GM19023 (cell line): ENCODE data around the gene LETM1.

ENCODE experiments used
- ATAC-seq: cut with Tn5 transposase; IDR thresholded peaks from one replicate; pipeline ENCODE4 v1.9.1; 2021; ENCODE audit warnings: mild to moderate bottlenecking, moderate library complexity; ENCODE audit not compliant: unreplicated experiment

The LETM1 gene

GRCh38 chr4:1873291-1873690 is 17.3 kb upstream of the LETM1 start:
- ATAC-seq: no peak

- no peak for ATAC-seq
Measured at GRCh38 chr4:1872870-1873269, 16.9 kb upstream of the LETM1 start.

GRCh38 chr4:1871471-1872021 is 15.6 kb upstream of the LETM1 start:
- peak; percentile 10 for ATAC-seq

- peak; percentile 65 for ATAC-seq
Measured at GRCh38 chr4:1870578-1871443, 14.9 kb upstream of the LETM1 start, which contains the start of gene NSD2. NSD2 (plus strand) TSS chr4:1871393; CDS start chr4:1900655, 29,262 bp downstream.

- peak; percentile 54 for ATAC-seq
Measured at GRCh38 chr4:1870328-1870577, 14.3 kb upstream of the LETM1 start.

- ATAC-seq: peak; percentile 11
Measured at GRCh38 chr4:1869530-1870327, 13.8 kb upstream of the LETM1 start.

GRCh38 chr4:1868912-1869311 is 13.0 kb upstream of the LETM1 start:
- no peak for ATAC-seq

- ATAC-seq: no peak
Measured at GRCh38 chr4:1868293-1868692, 12.3 kb upstream of the LETM1 start.

- ATAC-seq: no peak
Measured at GRCh38 chr4:1866189-1866661, 10.3 kb upstream of the LETM1 start.

GRCh38 chr4:1864076-1865008 is 8.4 kb upstream of the LETM1 start:
- no peak for ATAC-seq

GRCh38 chr4:1863297-1864033 is 7.5 kb upstream of the LETM1 start:
- no peak for ATAC-seq

- ATAC-seq: no peak
Measured at GRCh38 chr4:1862961-1863296, 7.0 kb upstream of the LETM1 start.

GRCh38 chr4:1862055-1862911 is 6.3 kb upstream of the LETM1 start:
- ATAC-seq: no peak

GRCh38 chr4:1859389-1859753 is 3.4 kb upstream of the LETM1 start:
- no peak for ATAC-seq

GRCh38 chr4:1857931-1858330 is 2.0 kb upstream of the LETM1 start:
- ATAC-seq: no peak

- ATAC-seq: no peak
Measured at GRCh38 chr4:1856943-1857699, 1.2 kb upstream of the LETM1 start.

GRCh38 chr4:1855333-1856070 is 454 bp downstream of the LETM1 start:
- ATAC-seq: peak; percentile 35

GRCh38 chr4:1854752-1855151 is 1.2 kb downstream of the LETM1 start:
- ATAC-seq: no peak
